Inflammatory macrophage treated with lipopolysaccharide for 4 hours (primary cell): ENCODE measurements around the gene DNAH3.
"Not testable (repeated sequence)": the region's sequence is repeated elsewhere in the genome, so short reads cannot be mapped to it uniquely, and the experiment has no call there.

ENCODE experiments used
- DNase-seq: peaks from one replicate; pipeline ENCODE4 v3.0.0-alpha.2; 2020

The DNAH3 gene

GRCh38 chr16:21167929-21168602 is 17.4 kb upstream of the DNAH3 start:
- no peak for DNase-seq

DNA sequence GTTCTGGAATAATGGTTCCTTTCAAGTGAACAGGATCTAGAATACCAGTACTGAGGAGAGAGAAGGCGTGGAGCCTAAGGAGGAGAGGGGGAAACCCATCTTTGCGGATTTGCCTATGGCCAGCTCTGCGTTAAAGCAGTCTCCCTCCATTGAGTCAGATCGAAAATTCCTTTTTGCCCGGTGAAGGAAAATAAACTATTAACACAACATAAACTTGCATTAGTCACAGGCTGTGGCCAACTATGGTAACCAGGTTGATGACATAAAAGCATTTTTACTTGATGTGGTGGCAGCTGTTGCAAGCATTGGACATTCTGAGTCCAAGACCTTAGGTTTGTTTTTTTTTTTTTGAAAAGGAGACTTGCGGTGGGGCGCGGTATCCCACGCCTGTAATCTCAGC is 16.7 kb upstream of the DNAH3 start:
- no peak for DNase-seq

DNA sequence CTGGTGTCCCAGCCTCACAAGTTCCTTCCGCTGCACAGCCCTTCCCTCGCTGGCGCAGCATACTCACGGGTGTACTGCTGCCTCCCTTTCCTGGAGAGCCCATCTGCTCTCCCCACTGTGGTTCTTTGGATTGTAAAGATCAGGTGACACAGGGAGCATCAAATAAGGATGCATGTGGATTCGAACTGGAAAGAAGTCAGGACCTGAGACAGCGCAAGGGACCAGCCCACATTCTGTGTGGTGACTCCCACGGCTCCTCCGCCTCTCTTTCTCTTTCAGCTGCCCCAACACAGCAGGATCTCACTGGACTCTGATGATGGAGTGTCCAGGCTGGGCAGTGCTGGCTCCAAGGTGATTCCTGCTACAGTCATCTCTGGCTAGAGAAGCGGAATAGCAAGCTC is 15.9 kb upstream of the DNAH3 start:
- DNase-seq: no peak

DNA sequence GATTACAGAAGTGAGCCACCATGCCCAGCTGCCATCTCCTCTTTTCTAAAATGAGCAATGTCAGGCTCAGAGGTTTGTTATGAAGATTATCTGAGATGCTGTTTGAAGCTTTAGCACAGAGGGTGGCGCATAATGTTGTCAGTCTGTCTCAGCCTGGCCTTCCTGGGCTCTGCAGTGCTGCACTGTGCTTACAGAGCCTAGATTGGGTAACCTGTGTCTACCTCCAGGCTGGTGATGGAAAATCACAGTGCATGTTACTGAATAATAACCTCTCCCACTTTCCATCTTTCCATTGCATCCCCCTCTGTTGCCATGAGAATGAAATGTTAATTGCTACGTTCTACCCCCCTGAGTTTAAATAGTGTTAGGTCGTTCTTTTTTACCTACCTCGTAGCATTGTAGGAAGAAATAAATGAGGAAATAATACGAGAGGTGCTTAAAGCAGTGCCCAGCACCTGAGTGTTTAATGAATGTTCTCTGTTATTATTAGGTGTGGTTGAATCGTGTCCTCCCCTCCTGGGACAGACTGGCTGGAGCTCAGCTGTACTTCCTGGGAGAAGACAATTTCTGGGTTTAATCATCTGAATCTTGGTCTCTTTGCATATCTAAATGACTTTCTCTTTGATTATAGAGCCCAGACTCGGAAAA is 14.0 kb upstream of the DNAH3 start:
- no peak for DNase-seq

GRCh38 chr16:21163576-21163975 is 12.9 kb upstream of the DNAH3 start:
- DNase-seq: no peak

DNA sequence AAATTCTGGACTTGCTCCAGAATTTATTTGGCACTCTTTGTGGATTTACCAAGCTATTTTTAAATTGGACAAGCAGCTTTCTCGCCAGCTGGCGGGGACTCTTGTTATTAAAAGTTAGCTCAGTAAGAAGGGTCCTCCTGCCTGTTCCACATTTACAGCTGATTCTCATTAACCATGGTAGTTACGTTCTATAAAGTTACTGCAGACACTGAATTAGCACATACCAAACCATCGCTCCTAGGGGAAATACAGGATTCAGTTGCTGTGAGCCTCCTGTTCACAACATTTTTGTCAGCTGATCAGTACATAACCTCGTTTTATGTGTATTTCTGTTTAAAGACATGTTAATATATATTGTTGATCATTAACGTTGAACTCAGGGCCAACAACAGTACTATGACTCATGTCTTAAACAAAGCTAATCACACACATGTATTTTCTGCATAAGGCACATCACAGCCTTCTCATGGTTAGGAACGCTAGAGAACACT is 12.1 kb upstream of the DNAH3 start:
- no peak for DNase-seq

DNA sequence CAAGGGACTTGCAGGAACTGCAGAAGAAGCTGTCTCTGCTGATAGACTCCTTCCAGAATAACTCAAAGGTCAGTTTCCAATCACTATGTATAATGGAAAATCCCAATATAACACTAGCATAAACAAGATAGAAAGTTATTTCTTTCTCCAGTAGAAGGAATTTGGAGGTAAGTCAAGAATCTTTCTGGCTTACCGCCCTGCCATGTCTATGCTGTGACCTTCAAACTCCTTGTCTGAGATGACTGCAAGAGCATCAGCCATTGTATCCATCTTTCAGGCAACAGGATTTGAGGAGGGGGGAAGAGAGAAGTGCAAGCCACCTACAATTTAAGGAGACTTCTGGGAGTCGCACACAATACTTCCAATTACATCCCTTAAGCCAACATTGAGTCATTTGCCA is 10.6 kb upstream of the DNAH3 start:
- DNase-seq: no peak

DNA sequence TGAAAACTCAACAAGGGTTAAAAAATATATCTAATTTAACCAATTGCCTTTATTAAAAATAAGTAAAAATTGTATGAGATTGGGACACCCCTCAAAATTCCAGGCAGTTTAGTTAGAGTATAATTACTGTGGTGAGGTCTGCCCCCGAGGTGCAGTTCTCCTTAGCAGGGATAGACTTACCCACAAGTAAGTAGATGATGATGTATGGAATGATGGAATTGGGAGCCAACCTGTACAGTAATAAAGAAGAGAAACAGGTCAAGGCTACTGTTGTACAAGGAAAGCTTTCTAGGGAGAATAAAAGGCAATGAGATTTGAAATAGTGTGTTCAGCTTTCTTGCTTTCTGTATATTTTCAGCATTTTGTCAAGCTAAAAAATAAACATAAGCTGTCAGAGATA is 9.6 kb upstream of the DNAH3 start:
- no peak for DNase-seq

- peak; percentile 28 for DNase-seq
Measured at GRCh38 chr16:21159281-21159951, 8.8 kb upstream of the DNAH3 start.

DNA sequence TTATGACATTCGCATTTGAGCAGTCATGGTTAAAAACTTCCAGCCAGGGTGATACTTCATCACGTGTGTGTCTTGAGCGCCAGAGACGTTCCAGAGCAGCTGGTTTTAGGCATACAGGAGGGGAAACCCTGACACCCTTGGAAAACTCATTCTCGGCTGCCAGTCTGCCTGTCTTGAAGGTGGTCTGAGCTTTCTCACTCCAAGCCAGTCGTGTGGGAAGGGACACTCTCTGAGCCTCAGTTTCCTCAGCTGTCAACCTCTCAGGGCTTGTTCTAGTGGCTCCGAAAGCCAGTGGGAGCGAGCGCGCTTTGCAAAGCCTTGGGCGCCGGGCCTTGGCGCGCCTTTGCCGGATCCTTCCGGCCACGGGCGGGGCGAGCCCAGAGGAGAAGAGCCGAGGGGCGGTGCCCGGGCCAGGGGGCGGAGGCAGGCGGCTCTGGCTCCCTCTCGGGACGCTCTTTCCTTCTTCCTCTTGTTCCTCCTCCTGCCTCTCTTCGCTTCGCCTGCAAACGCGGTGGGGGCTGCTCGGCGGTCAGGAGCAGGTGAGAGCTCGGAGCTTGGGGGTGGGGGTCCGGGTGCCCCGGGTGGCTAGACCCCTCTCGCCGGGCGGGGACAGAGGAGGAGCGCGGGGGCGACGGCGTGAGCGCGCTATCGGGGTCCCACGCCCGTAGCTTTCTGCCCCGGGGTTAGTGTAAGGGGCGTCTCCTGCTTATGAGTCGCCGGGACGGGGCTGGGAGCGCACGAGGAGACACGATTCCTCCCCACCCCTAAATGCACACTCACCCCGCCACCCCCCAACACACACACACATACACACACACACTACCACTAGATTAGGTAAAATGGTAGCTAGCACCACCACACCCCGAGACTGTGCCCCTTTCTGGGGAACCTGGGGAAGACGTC is 7.8 kb upstream of the DNAH3 start, which contains the start of gene LDAF1:
Gene LDAF1, plus strand, starts transcription at position 467 of the 903 bp plus-strand sequence. CDS start 2,509 bp downstream, outside the sequence.
- DNase-seq: peak; percentile 84

GRCh38 chr16:21157632-21158031 is 7.0 kb upstream of the DNAH3 start:
- DNase-seq: no peak

- DNase-seq: peak; percentile 26
Measured at GRCh38 chr16:21156767-21157467, 6.3 kb upstream of the DNAH3 start.

DNA sequence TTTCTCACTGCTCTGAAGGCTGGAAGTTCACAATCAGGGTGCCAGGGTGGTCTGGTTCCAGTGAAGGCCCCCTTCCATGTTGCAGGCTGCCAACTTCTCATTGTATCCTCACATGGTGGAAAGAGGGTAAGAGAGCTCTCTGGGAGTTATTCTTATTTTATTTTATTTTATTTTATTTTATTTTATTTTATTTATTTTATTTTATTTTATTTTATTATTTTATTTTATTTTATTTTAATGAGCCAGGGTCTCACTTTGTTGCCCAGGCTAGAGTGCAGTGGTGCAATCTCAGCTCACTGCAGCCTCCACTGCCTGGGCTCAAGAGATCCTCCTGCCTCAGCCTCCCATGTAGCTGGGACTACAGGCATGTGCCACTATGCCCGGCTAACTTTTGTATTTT is 5.4 kb upstream of the DNAH3 start:
- DNase-seq: not testable (repeated sequence)

DNA sequence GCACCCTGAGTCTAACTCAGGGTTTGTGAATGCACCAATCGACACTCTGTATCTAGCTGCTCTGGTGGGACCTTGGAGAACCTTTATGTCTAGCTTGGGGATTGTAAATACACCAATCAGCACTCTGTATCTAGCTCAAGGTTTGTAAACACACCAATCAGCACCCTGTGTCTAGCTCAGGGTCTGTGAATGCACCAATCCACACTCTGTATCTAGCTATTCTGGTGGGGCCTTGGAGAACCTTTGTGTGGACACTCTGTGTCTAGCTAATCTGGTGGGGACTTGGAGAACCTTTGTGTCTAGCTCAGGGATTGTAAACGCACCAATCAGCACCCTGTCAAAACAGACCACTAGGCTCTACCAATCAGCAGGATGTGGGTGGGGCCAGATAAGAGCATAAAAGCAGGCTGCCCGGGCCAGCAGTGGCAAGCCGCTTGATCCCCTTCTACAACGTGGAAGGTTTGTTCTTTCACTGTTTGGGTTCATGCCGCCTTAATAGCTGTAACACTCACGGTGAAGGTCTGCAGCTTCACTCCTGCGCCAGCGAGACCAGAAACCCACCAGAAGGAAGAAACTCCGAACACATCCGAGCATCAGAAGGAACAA is 2.6 kb upstream of the DNAH3 start:
- DNase-seq: not testable (repeated sequence)

GRCh38 chr16:21152160-21153030 is 1.7 kb upstream of the DNAH3 start:
- not testable (repeated sequence) for DNase-seq

- DNase-seq: no peak
Measured at GRCh38 chr16:21145738-21146137, 4.9 kb downstream of the DNAH3 start.

DNA sequence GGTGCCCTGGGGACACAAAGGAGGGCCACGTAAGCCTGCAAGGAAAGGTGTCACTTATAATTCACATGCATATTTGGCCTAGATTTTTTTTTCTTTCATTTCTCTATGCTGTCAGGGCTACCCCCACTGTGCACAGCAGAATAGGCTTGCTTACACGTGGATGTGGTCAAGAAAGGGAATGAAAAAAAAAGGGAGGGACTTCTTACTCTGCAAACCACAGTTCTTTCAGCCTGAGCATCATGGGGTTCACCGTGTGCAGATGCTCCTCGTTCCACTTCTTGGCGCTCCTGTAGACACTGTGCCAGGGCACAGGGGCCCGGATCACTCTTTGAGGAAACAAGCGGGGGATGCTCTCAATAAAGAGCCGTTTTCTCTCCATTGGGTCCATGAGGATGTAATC is 16.6 kb downstream of the DNAH3 start:
- no peak for DNase-seq

- no peak for DNase-seq
Measured at GRCh38 chr16:21130811-21131210, 19.8 kb downstream of the DNAH3 start.

GRCh38 chr16:21128991-21129390 is 21.7 kb downstream of the DNAH3 start:
- DNase-seq: no peak

GRCh38 chr16:21126518-21126917 is 24.1 kb downstream of the DNAH3 start:
- no peak for DNase-seq

DNA sequence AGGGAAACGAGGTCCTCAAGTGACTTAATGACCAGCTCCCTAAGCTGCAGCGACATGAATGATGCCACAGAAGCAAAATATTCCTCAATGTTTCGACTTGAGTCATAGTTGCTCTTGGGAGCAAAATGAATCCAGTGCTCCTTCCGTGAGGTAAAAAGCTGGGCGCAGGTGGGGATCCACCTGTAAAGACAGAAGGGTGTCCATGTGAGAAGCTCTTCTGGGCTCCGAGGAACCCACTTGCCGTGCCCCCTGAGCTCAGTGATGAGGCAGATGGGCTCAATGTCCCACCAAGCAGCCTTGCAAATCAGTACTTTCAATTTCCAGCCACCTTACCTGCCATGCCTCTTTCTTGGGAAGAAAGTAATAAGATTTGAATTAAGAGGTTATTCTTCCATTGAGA is 25.5 kb downstream of the DNAH3 start:
- DNase-seq: no peak
